Osteocyte (in vitro differentiated cells): Measurements from ENCODE around the gene CCM2. TPM values are rescaled to one million over a fixed set of nuclear protein-coding genes. Genes with fewer than 3 reads are reported as not detected.

Source experiments
- DNase-seq: peaks from one replicate; pipeline ENCODE4 v3.0.0; 2021; ENCODE audit warnings: mixed read lengths; ENCODE audit not compliant: unreplicated experiment; ENCODE audit errors: extremely low spot score
- H3K27ac Mint-ChIP-seq: one replicate; pipeline ENCODE4 v1.8.0; 2021; ENCODE audit warnings: mild to moderate bottlenecking, mixed read lengths; ENCODE audit not compliant: unreplicated experiment
- H3K27me3 Mint-ChIP-seq: one replicate; pipeline ENCODE4 v1.8.0; 2021; ENCODE audit warnings: mixed read lengths; ENCODE audit not compliant: unreplicated experiment
- H3K36me3 Mint-ChIP-seq: one replicate; pipeline ENCODE4 v1.8.0; 2021; ENCODE audit warnings: mixed read lengths; ENCODE audit not compliant: unreplicated experiment
- H3K4me1 Mint-ChIP-seq: one replicate; pipeline ENCODE4 v1.8.0; 2021; ENCODE audit warnings: mixed read lengths; ENCODE audit not compliant: unreplicated experiment
- H3K4me3 Mint-ChIP-seq: one replicate; pipeline ENCODE4 v1.8.0; 2021; ENCODE audit warnings: mild to moderate bottlenecking, moderate library complexity, mixed read lengths; ENCODE audit not compliant: unreplicated experiment
- H3K9me3 Mint-ChIP-seq: one replicate; pipeline ENCODE4 v1.8.0; 2021; ENCODE audit warnings: mixed read lengths; ENCODE audit not compliant: unreplicated experiment
- CTCF ChIP-seq: fragments of 200-600 bp; sonication (generic); IDR thresholded peaks from 2 replicates; pipeline ENCODE4 v1.5.0; 2021; ENCODE audit warnings: antibody characterized with exemption, mild to moderate bottlenecking, moderate library complexity
- total RNA-seq: library from RNA; stranded (reverse); gene quantifications from 2 replicates; pipeline ENCODE4 v1.2.1, GENCODE V29; 2021

CCM2 gene
- total RNA-seq, 1 donor from 2014 or later: 42.3 TPM

DNA sequence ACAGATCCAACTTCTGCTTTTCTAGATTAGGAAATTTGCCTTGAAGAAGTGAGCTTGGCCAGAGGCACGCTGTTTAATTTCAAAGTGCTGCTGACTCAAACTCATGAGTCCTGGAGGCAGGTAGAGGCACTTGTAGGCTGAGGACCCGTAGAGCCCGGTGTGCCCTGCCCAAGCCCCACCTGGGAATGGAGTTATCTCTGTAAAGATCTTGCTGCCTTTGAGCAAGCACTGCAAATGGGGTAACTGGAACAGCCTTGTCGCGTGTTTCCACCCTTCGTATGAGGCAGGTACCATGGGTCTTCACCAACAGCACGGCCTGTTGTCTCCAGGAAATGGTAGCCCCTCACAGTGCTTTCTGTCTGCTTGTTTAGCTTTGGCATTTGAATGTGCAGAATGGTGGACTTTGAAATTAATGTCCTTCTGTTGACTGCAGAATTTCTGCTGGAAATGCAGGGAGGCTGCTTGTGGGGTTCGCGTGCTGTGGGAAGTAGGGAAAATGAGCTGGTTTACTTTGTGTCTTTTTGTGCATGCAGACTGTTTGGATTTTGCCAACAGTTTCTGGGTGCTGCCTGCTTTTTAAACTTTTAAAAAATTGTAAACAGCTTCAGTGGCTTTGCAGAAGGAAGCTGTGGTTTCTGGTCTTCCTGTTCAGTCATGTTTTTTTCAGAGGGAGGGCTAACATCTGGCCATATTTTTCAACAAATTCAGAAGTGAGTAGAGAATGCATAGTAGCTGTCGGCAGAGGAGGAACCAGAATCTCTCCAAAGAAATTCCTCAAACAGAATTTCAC is 27.2 kb downstream of the CCM2 start:
- H3K4me1 Mint-ChIP-seq: peaks cover 6% of the 10 kb centered on the region
- peaks cover 23% of the 10 kb centered on the region for H3K36me3 Mint-ChIP-seq
- H3K27ac Mint-ChIP-seq: peak overlapping the region; percentile 51
- no peak for TF ChIP-seq CTCF
- no peak for DNase-seq
- no peak overlapping the region for H3K4me3 Mint-ChIP-seq
- no peaks in the 10 kb centered on the region for H3K27me3 Mint-ChIP-seq
- peaks cover 7% of the 10 kb centered on the region for H3K9me3 Mint-ChIP-seq

DNA sequence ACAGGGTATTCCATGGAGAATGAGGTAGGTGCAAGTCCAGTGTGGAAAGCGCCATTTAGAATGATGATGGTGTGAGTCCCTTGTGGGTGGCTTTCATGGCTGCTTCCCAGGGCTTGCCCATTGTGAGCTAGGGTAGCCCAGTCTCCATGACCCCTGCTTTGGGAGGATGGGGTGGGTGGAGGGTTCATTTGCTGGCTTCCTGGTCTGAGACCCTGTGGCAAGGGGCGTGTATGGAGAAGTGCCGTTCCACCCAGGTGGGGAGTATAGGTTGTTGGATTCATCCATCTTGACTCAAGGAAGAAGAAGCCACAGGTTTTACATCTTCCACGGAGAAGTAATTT is 27.7 kb downstream of the CCM2 start:
- Mint-ChIP-seq H3K27ac (no peak overlapping the region), H3K27me3 (no peaks in the 10 kb centered on the region), H3K36me3 (peaks cover 23% of the 10 kb centered on the region), H3K9me3 (peaks cover 7% of the 10 kb centered on the region), H3K4me3 (no peak overlapping the region), H3K4me1 (peaks cover 6% of the 10 kb centered on the region)
- no peak for DNase-seq
- no peak for TF ChIP-seq CTCF

- Mint-ChIP-seq H3K4me3 (no peak overlapping the region), H3K27ac (no peak overlapping the region), H3K9me3 (peaks cover 7% of the 10 kb centered on the region), H3K27me3 (no peaks in the 10 kb centered on the region), H3K4me1 (peaks cover 9% of the 10 kb centered on the region), H3K36me3 (peaks cover 23% of the 10 kb centered on the region)
- no peak for DNase-seq
- no peak for TF ChIP-seq CTCF
Observed at GRCh38 chr7:45028138-45028919, 28.3 kb downstream of the CCM2 start.

DNA sequence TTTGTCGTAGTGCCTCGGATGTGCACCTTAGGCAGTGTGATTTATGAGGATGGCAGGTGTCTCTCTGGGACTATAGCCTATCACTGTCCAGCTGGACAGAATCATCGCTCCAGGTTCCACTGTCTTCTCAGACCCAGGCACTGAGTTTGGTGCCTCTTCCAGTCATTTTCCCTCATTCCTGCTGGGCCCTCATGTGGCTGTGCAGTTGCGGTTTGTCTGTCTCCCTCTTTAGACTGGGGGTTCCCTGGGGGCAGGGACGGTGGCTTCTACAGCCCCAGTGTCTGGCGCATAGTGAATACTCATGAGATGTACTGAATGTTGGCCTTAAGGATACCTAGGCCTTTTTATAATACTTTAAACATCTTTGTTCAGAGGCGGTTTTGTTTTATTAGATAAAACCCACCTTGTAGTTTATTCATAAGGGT is 28.9 kb downstream of the CCM2 start:
- peaks cover 22% of the 10 kb centered on the region for H3K36me3 Mint-ChIP-seq
- no peak overlapping the region for H3K27ac Mint-ChIP-seq
- no peak for DNase-seq
- H3K9me3 Mint-ChIP-seq: peaks cover 7% of the 10 kb centered on the region
- H3K4me1 Mint-ChIP-seq: peaks cover 15% of the 10 kb centered on the region
- no peak overlapping the region for H3K4me3 Mint-ChIP-seq
- no peaks in the 10 kb centered on the region for H3K27me3 Mint-ChIP-seq
- no peak for TF ChIP-seq CTCF

GRCh38 chr7:45031829-45032228 is 31.8 kb downstream of the CCM2 start:
- peaks cover 14% of the 10 kb centered on the region for H3K4me1 Mint-ChIP-seq
- no peaks in the 10 kb centered on the region for H3K27me3 Mint-ChIP-seq
- no peak overlapping the region for H3K27ac Mint-ChIP-seq
- H3K36me3 Mint-ChIP-seq: peaks cover 8% of the 10 kb centered on the region
- no peak for DNase-seq
- no peak overlapping the region for H3K4me3 Mint-ChIP-seq
- no peaks in the 10 kb centered on the region for H3K9me3 Mint-ChIP-seq
- no peak for TF ChIP-seq CTCF
